Caco-2 (cell line): Measurements from ENCODE around the gene ECE1. TPM values are rescaled to one million over a fixed set of nuclear protein-coding genes. Genes with fewer than 3 reads are reported as not detected.

Experiments used
- BruUV-seq: library from RNA; stranded (reverse); fragments of 400-500 nt; replicated peaks from 2 replicates; lab custom pipeline; 2021; lab: Mats Ljungman, UMichigan
- CTCF ChIA-PET: fragments of 300-600 bp; sonication (Branson Sonifier 250); formaldehyde crosslinking; loops from one replicate; lab custom pipeline; 2022; ENCODE audit warnings: antibody characterized with exemption; lab: Charles Lee
- POLR2A ChIA-PET: fragments of 300-600 bp; sonication (Branson Sonifier 250); formaldehyde crosslinking; loops from one replicate; lab custom pipeline; 2022; ENCODE audit warnings: antibody characterized with exemption; lab: Charles Lee
- DNase-seq, 2 experiments: peaks; one replicate each; pipeline versions ENCODE4 v3.0.0 to v3.0.0-alpha.2; 2020 to 2022
- H3K27me3 ChIP-seq: replicated peaks from 2 replicates; pipeline ENCODE4 v1.6.0; 2011; ENCODE audit warnings: low read length; ENCODE audit not compliant: control insufficient read depth, insufficient read depth
- H3K36me3 ChIP-seq: 2 replicates; pipeline ENCODE4 v1.5.1; 2011; ENCODE audit warnings: low read length; ENCODE audit not compliant: control insufficient read depth, insufficient read depth
- H3K4me1 ChIP-seq: fragments of 250-450 bp; sonication (Bioruptor Pico); 2 replicates; pipeline ENCODE4 v1.5.1; 2020; ENCODE audit warnings: mild to moderate bottlenecking
- H3K4me3 ChIP-seq: 2 replicates; pipeline ENCODE4 v1.5.1; 2011; ENCODE audit warnings: low read depth, mild to moderate bottlenecking, control low read depth, low read length
- H3K9me3 ChIP-seq: fragments of 250-450 bp; sonication (Bioruptor Pico); 2 replicates; pipeline ENCODE4 v1.5.1; 2020; ENCODE audit warnings: mild to moderate bottlenecking, moderate library complexity
- H3K27ac Mint-ChIP-seq: one replicate; pipeline ENCODE4 v1.8.0; 2022; ENCODE audit warnings: mixed read lengths; ENCODE audit not compliant: unreplicated experiment
- H3K27me3 Mint-ChIP-seq: one replicate; pipeline ENCODE4 v1.8.0; 2022; ENCODE audit warnings: mixed read lengths; ENCODE audit not compliant: insufficient read depth, unreplicated experiment
- H3K36me3 Mint-ChIP-seq: one replicate; pipeline ENCODE4 v1.8.0; 2022; ENCODE audit warnings: mild to moderate bottlenecking, mixed read lengths; ENCODE audit not compliant: insufficient read depth, unreplicated experiment
- H3K4me1 Mint-ChIP-seq: one replicate; pipeline ENCODE4 v1.8.0; 2022; ENCODE audit warnings: low read depth, mixed read lengths; ENCODE audit not compliant: unreplicated experiment
- H3K4me3 Mint-ChIP-seq: one replicate; pipeline ENCODE4 v1.8.0; 2022; ENCODE audit warnings: mild to moderate bottlenecking, moderate library complexity, mixed read lengths; ENCODE audit not compliant: unreplicated experiment
- H3K9me3 Mint-ChIP-seq: one replicate; pipeline ENCODE4 v1.8.0; 2022; ENCODE audit warnings: mixed read lengths; ENCODE audit not compliant: unreplicated experiment
- intact Hi-C: fragments of 100-400 bp; cut with micrococcal nuclease; formaldehyde crosslinking; loops from one replicate; pipeline ENCODE4 v1.10.0; 2022; ENCODE audit not compliant: unreplicated experiment
- total RNA-seq: library from RNA; stranded (reverse); gene quantifications from 2 replicates; pipeline ENCODE4 v1.2.3, GENCODE V29; 2022
- TF ChIP-seq, protein P1 (sequence below), 2 experiments: fragments of 200-600 bp in 1 of 2; IDR thresholded peaks; 1 replicate in 1 of 2; 2 replicates in 1 of 2; pipeline versions ENCODE4 v1.5.1 to v1.8.0; 2011 to 2022; ENCODE audit warnings: antibody characterized with exemption in 1 of 2, control low read depth in 1 of 2, inconsistent platforms in 1 of 2, low read depth in 1 of 2, low read length in 1 of 2, mild to moderate bottlenecking in 1 of 2, moderate library complexity in 1 of 2; ENCODE audit not compliant: insufficient read depth in 1 of 2, severe bottlenecking in 1 of 2, unreplicated experiment in 1 of 2

The ECE1 gene
- total RNA-seq, 1 experiment from 2014 or later, result 50.2 TPM

GRCh38 chr1:21268281-21269239, 21.7 kb downstream of the ECE1 start:
- Histone ChIP-seq H3K27me3 (no peaks in the 10 kb centered on the region), H3K4me1 (peaks cover 40% of the 10 kb centered on the region)

GRCh38 chr1:21267191-21268077, 22.8 kb downstream of the ECE1 start:
- intact Hi-C loops, result no loop called here
- no peaks in the 10 kb centered on the region for H3K9me3 ChIP-seq
- CTCF ChIA-PET, result no interaction called here
- Mint-ChIP-seq H3K4me1 (peaks cover 14% of the 10 kb centered on the region), H3K27me3 (no peaks in the 10 kb centered on the region), H3K4me3 (no peak overlapping the region), H3K27ac (no peak overlapping the region), H3K9me3 (no peaks in the 10 kb centered on the region), H3K36me3 (peaks cover 5% of the 10 kb centered on the region)
- H3K4me1 ChIP-seq, result peaks cover 44% of the 10 kb centered on the region
- no TSS peak for BruUV-seq
- H3K4me3 ChIP-seq, result no peak overlapping the region
- DNase-seq, result no peak
- TF ChIP-seq, protein P1, sequence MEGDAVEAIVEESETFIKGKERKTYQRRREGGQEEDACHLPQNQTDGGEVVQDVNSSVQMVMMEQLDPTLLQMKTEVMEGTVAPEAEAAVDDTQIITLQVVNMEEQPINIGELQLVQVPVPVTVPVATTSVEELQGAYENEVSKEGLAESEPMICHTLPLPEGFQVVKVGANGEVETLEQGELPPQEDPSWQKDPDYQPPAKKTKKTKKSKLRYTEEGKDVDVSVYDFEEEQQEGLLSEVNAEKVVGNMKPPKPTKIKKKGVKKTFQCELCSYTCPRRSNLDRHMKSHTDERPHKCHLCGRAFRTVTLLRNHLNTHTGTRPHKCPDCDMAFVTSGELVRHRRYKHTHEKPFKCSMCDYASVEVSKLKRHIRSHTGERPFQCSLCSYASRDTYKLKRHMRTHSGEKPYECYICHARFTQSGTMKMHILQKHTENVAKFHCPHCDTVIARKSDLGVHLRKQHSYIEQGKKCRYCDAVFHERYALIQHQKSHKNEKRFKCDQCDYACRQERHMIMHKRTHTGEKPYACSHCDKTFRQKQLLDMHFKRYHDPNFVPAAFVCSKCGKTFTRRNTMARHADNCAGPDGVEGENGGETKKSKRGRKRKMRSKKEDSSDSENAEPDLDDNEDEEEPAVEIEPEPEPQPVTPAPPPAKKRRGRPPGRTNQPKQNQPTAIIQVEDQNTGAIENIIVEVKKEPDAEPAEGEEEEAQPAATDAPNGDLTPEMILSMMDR (IDR thresholded peaks at IDR 0.05; ENCODE audit: insufficient read depth in 1 of 2, low read depth in 1 of 2, low read length in 1 of 2, severe bottlenecking in 1 of 2, unreplicated experiment in 1 of 2), result no peak
- H3K27me3 ChIP-seq, result no peaks in the 10 kb centered on the region
- POLR2A ChIA-PET, result no interaction called here
- H3K36me3 ChIP-seq, result no peaks in the 10 kb centered on the region; the same call in none of the 2 replicates

More at GRCh38 chr1:21268281-21269239, 21.7 kb downstream of the ECE1 start:
- Histone ChIP-seq H3K4me3 (no peak overlapping the region), H3K36me3 (no peaks in the 10 kb centered on the region; the same call in none of the 2 replicates), H3K9me3 (no peaks in the 10 kb centered on the region)
- Mint-ChIP-seq H3K27me3 (no peaks in the 10 kb centered on the region), H3K4me1 (peaks cover 8% of the 10 kb centered on the region), H3K36me3 (peaks cover 5% of the 10 kb centered on the region), H3K27ac (no peak overlapping the region), H3K4me3 (no peak overlapping the region), H3K9me3 (no peaks in the 10 kb centered on the region)
- ChIA-PET CTCF (interaction anchor here (3.2 kb wide), 1 partner anchor 17 kb away, joined by 36 read pairs; no protein-coding TSS in a partner anchor), POLR2A (no interaction called here)
- TF ChIP-seq, protein P1 (IDR thresholded peaks at IDR 0.05; ENCODE audit: insufficient read depth in 1 of 2, low read depth in 1 of 2, low read length in 1 of 2, severe bottlenecking in 1 of 2, unreplicated experiment in 1 of 2), result no peak
- BruUV-seq, result no TSS peak
- intact Hi-C loops, result no loop called here
- DNase-seq, result no peak
